HG03135 (cell line): Measurements from ENCODE around the gene LGALS13.
"Not testable (repeated sequence)": the region's sequence is repeated elsewhere in the genome, so short reads cannot be mapped to it uniquely, and the experiment has no call there.

ENCODE experiments used
- ATAC-seq: cut with Tn5 transposase; IDR thresholded peaks from one replicate; pipeline ENCODE4 v1.9.1; 2021; ENCODE audit warnings: mild to moderate bottlenecking, moderate library complexity; ENCODE audit not compliant: unreplicated experiment

Gene LGALS13

DNA sequence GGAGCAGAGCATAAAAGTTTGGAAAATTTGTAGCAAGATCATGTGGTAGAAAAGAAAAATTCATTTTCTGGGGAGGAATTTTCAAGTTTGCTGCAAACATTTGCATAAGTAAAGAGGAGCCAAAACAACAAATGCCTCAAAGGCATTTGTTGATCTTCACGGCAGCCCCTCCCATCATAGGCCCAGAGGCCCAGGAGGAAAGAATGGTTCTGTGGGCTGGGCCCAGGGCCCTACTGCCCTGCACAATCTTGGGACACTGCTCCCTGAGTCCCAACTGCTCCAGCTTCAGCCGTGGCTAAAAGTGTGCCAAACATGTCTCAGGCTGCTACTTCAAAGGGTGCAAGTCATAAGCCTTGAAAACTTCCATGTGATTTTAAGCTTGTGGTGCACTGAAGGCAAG is 11.3 kb downstream of the LGALS13 start:
- no peak for ATAC-seq

GRCh38 chr19:39617745-39618144 is 15.4 kb downstream of the LGALS13 start:
- ATAC-seq: no peak

DNA sequence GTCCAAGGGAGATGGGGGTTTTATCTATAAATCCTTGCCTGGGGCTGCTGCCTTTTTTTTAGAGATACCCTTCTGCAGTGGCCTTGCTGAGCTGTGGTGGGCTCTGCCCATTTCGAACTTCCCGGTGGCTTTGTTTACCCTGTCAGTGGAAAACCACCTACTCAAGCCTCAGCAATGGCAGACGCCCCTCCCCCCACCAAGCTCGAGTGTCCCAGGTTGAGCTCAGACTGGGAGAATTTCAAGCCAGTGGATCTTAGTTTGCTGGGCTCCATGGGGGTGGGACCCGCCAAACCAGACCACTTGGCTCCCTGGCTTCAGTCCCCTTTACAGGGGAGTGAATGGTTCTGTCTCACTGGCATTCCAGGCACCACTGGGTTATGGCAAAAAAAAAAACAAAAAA is 21.6 kb downstream of the LGALS13 start:
- no peak for ATAC-seq

DNA sequence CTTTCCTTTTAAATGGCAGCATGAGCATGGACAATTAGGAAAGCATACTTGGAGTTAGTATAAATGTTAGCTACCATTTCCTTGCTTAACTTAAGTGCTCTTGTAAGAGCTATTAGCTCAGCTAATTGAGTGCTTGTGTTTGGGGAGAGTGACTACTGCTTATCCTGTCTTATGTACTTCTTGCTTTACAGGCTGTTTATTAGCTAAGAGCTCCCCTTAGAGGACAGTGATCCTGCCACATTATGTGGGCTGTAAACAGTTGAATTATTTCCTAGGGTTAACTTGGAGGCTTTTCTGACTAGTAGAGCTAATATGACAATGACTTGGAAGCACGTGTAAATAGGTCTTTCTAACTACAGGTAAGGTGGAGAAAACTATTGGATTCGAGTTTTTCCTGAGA is 25.3 kb downstream of the LGALS13 start:
- not testable (repeated sequence) for ATAC-seq

DNA sequence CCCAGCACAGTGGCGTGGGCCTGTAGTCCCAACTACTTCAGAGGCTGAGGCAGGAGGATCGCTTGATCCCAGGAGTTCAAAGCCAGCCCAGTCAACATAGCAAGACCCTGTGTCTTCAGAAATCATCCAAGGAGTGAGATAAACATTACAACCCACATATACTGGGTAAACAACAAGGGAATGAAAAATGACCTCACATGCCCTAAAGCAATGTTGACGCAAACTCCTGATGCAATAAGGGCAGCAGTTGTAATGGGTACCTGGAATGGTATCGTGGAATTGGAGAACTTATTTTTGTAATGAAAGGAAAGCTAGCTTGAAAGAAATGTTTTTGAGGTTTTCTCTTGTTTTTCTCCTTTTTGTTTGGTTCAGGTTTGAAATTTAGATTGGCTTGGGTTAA is 28.9 kb downstream of the LGALS13 start:
- no peak for ATAC-seq

DNA sequence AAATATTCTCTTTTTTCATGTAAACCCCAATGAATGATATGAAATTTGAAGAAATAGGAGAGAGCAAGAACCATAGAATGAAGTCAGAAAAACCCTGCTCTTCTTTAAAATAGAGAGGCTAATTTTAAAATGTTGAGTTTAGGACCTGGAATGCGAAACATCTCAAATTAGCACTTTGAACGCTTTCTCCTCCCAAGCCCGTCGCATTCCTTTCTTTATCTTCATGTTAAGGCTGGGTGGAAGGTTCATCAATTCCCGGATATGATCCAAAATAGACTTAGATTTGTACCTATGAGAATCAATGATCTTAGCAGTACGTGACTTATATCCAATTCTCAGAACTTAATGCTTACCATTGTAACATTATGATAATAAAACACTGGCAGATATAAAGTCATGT is 29.3 kb downstream of the LGALS13 start:
- ATAC-seq: no peak

GRCh38 chr19:39637891-39638290 is 35.6 kb downstream of the LGALS13 start:
- ATAC-seq: no peak

- ATAC-seq: no peak
These were observed 39.4 kb downstream of the LGALS13 start for GRCh38 chr19:39641773-39642172.

- no peak for ATAC-seq
These were observed 41.3 kb downstream of the LGALS13 start for GRCh38 chr19:39643591-39643990.

DNA sequence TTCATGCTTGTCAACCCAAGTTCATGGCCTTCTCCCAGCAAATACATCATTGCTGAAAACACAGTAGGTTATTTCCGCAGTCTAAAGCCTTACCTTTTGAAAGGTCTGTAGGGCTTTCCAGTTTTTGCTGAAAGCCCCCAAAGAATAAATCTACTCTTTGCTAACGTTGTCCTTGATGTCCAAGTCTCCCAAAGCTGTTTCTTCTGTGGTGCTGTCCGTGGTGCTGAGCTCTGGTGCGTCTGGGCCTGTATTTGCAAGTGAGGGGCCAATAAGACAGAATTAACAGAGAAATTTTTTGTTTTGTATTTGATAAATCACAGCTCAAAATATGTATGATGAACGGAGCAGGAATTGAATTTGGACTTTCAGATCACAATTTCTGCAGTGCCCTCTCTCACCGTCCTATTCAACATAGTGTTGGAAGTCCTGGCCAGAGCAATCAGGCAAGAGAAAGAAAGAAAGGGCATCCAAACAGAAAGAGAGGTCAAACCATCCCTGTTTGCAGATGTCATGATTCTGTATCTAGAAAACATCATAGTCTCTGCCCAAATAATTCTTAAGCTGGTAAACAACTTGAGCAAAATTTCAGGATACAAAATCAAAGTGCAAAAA is 43.6 kb downstream of the LGALS13 start:
- ATAC-seq: no peak

DNA sequence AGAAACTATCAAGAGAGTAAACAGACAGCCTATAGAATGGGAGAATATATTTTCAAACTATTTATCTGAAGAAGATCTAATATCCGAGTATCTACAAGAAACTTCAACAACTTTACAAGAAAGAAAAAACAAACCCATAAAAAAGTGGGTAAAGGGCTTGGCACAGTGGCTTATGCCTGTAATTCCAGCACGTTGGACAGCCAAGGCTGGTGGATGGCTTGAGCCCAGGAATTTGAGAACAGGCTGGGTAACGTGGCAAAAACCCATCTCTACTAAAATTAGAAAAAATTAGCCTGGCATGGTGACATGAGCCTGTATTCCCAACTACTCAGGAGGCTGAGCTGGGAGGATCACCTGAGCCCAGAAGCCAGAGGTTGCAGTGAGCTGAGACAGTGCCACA is 45.6 kb downstream of the LGALS13 start:
- no peak for ATAC-seq

DNA sequence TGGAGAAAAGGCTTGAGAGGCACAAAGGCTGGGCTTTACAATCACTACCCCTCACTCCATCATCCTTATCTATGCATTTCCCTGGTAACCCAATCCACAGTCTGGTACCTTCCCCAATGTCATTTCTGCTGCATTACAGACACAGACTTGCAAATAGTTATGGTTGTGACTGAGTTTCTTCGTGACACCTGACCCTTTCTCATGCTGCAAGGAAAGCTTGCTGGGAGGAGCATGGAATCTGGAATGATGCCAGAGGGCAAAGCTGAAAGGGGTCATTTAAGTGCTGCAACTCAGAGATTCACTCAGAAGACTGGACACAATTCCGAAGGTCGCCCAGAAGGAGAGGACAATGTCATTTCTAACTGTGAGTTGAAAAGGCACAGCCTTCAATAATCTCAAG is 53.3 kb downstream of the LGALS13 start, which contains the start of gene LGALS16:
TSS of gene LGALS16 (plus strand) at position 301 of the 400 bp plus-strand sequence. CDS start at position 350, 49 bp downstream.
- ATAC-seq: no peak
